ENCODE data around the gene NUDT22. TPM values are rescaled to one million over a fixed set of nuclear protein-coding genes. Genes with fewer than 3 reads are reported as not detected.
A peak's percentile ranks its signal among the peaks of the same experiment; 100 is the strongest.
"Not testable (repeated sequence)": the region's sequence is repeated elsewhere in the genome, so short reads cannot be mapped to it uniquely, and the experiment has no call there.

Gene NUDT22
- total RNA-seq, 1 experiment from 2014 or later, result 89.8 TPM

GRCh38 chr11:64241491-64242374 lies 15.7 kb downstream of the NUDT22 start:
- peak; percentile 63 for DNase-seq (ENCODE audit: low read depth)

GRCh38 chr11:64243236-64243854 lies 17.3 kb downstream of the NUDT22 start:
- no peak for DNase-seq (ENCODE audit: low read depth)

- DNase-seq (ENCODE audit: low read depth), result no peak
These were observed 18.0 kb downstream of the NUDT22 start for GRCh38 chr11:64244107-64244506.

DNA sequence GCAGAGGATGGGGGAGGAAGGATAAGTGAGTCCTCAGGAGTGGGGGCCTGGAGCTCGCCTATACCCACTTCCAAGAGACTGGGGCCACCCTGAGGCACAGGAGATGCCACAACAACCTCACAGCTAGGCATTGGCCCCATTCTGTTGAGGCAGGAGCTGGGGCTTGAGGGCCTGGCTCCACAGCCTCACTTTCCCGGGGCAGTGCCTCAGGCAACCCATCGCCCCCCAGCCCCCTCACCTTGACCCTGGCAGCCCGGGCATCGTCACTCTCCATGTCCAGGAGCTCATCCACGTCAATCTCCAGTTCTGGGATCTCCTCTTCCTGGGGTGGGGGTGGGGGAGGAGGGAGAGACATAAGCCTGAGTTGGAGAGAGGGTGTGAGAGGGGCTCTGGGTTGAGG lies 18.9 kb downstream of the NUDT22 start:
- no peak for DNase-seq (ENCODE audit: low read depth)

GRCh38 chr11:64245401-64245796 lies 19.3 kb downstream of the NUDT22 start:
- no peak for DNase-seq (ENCODE audit: low read depth)

GRCh38 chr11:64245797-64246620 lies 19.9 kb downstream of the NUDT22 start:
- DNase-seq (ENCODE audit: low read depth), result peak; percentile 100

DNA sequence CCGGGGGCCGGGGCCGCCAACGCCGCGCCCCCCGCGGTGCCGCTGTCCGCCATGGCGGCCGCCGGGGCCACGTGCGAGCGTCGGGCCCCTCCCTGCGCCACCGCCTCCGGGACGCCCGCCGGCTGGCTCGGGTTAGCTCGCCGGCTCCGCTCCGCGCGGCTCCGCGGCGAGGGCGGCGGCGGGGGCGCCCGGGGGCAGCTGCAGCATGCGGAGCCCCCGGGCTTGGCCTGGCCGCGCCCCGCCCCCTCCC lies 20.5 kb downstream of the NUDT22 start:
- not testable (repeated sequence) for DNase-seq (ENCODE audit: low read depth)

DNA sequence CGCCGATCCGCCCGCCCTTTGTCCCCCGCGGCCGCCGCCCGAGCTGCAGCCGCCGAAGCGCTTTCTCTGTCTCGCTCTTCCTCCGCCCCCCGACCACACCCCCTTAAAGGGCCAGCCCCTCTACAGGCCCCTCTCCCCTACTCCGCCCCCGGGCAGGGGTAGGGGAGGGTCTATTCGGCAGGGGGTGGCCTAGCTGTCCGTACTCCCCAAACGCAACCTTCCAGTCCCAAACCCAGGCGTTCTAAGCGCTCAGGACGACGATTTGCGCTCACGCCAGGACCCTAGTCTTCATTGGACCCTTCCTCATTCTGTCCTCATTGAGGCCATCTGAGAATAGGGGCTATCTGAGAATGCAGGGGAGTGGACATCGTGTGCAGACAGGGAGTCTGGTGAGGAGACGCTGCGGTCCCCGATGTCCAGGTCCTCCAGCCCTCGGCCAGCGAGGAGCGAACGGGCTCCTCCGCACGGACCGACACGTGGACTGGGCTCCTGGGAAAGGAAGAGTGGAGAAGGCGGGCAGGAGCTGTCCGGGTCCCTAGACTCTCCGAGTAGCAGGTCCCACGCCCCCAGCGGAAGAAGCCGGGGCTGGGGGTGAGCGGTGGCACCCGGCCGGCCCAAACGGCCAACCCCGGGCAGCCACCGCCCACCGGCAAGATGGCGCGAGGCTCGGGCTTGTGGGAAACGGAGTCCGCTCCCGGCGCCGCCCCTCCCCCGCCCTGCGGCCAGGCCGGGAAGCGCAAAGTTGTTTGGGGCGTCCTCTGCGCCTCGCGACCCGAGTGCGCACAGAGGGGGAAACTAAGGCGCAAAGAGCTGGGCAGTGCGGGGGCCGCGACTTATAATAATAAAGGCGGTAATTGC lies 21.0 kb downstream of the NUDT22 start, which contains the start of gene PPP1R14B:
PPP1R14B (minus strand) TSS at position 73 of the 858 bp plus-strand sequence. CDS start 270 bp downstream, outside the sequence.
- DNase-seq (ENCODE audit: low read depth), result peak; percentile 91

DNA sequence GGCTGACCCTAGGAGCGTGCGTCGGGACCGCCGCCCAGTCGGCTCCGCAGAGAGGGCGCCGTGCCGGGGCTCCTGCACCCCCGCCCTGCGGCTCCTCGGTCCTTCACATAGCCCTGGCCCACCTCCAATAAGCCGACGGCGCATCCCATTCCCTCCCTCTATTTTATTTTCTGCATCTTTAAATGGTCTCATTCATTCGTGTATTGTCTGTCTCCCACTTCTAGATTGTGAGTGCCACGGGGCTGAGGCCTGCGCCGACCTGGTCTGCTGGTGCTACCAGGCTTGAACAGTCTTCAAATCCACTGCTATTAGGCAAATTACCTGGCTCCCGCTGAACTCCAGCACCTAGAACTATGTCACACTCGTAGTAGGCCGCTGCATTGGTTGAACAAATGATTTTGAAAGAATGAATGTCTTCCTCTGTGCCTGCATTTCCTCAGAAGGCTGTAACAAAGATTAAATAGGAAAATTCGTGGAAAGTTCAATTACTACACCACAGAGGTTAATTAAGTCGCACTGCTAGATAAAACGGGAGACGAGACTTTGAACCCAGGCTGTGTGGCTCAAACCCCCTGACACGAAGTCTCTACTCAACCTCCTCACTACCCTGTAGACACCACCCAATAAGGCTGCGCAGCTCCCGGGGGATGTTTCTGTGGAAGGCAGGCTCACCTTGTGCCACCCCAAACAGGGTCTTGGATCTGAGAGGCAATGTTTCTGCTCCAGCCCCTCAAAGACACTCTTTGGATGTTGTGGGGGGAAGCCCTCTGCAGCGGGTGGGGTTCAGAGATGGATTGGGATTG lies 21.9 kb downstream of the NUDT22 start:
- no peak for DNase-seq (ENCODE audit: low read depth)

- no peak for DNase-seq (ENCODE audit: low read depth)
These were observed 22.5 kb downstream of the NUDT22 start for GRCh38 chr11:64248578-64248977.

- DNase-seq (ENCODE audit: low read depth), result no peak
These were observed 23.0 kb downstream of the NUDT22 start for GRCh38 chr11:64249038-64249437.

- DNase-seq (ENCODE audit: low read depth), result no peak
These were observed 23.7 kb downstream of the NUDT22 start for GRCh38 chr11:64249563-64250414.

DNA sequence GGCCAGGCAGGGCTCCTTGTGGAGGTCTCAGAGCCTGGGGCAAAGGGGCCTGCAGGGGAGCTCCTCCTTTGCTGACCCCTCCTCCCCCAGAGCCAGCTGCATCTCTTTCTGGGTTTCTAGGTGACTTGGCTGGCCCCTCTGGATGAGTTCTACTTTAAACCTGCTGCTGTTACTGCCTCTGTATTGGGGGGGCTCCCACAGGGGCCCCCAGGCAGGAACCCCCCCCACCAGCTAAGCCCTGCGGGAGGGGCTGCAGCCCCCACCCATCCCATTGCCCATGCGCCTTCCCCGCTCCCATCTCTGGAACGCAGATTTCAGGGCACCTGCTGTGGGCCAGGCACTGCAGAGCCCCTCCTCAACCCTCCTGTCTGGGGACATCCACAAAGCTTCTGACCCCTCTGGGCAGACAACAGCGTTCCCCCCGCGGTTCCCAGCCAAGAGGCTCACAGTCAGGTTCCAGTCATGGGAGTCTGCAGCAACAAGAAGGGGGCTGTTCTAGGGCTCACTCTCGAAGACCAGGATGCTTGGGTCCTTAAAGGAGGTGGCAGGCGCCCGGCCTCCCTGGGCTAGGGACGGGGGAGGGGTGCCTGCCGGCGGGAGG lies 24.4 kb downstream of the NUDT22 start:
- DNase-seq (ENCODE audit: low read depth), result no peak

DNA sequence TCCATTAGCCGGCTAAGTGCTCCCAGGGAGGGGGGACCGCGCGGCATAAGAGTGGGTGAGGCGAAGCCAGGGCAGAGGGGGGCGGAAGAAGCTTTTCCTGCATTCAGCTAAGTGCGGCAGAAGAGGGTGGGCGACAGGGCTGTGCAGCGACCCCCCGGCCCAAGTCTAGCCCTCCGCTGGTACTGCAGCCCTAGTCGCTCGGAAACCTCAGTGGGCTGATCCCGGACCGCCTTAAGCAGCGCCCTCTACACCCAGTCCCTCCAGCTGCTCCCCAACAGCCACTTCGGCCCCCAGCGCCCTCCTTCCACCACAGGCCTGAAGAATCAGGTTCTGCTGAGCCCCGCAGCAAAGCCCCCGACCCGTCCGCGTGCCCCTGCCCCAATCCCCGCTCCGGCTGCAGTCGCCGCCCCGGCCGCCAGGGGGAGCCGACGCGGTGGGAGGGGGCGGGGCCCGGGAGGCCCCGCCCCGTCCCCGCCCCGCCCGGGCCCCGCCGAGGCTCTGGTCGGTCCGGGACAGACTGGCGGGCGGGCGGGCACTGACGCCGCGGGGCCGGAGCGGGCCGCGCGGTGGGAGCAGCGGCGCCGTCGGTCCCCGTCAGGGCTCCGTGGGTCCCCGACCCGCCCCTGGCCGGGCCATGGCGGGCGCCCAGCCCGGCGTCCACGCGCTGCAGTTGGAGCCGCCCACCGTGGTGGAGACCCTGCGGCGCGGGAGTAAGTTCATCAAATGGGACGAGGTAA lies 25.1 kb downstream of the NUDT22 start, which contains the start of gene PLCB3:
PLCB3 (plus strand) TSS at position 515 of the 737 bp plus-strand sequence; CDS start at position 635, 120 bp downstream.
- DNase-seq (ENCODE audit: low read depth), result no peak

- DNase-seq (ENCODE audit: low read depth), result no peak
These were observed 25.6 kb downstream of the NUDT22 start for GRCh38 chr11:64251753-64252002.

- no peak for DNase-seq (ENCODE audit: low read depth)
These were observed 26.2 kb downstream of the NUDT22 start for GRCh38 chr11:64252003-64252872.

DNA sequence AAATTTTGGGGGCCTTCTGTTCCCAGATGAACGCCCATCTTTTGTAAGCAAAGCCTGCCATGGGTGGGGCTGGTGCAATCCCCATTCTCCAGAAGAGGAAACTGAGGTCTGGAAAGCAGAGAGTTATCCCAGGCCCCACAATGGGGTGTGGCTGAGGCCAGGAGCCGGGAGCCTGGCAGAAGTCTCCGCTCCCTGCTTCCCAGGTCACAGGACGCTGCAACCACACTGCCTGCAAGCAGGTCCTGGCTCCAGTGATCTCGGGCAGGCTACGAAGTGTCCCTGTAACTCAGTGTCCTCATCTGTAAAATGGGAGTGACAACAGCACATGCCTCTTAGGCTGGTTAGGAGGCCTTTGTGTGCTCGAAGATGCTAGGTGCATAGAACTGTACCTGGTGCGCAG lies 27.0 kb downstream of the NUDT22 start:
- no peak for DNase-seq (ENCODE audit: low read depth)

GRCh38 chr11:64253481-64253880 lies 27.4 kb downstream of the NUDT22 start:
- DNase-seq (ENCODE audit: low read depth), result no peak
